Bronchial epithelial cell (primary cell): ENCODE results near the gene FGF18. TPM values are rescaled to one million over a fixed set of nuclear protein-coding genes. Genes with fewer than 3 reads are reported as not detected.

Experiments
- DNase-seq: peaks from one replicate; pipeline ENCODE4 v3.0.0-alpha.2; 2010; ENCODE audit warnings: low read depth
- FAIRE-seq: peaks from 2 replicates; lab custom pipeline; 2011; peaks lifted over from hg19 to GRCh38; lab: Jason Lieb, UNC
- H3K27me3 ChIP-seq: 2 replicates; pipeline ENCODE4 v1.5.1; 2011; ENCODE audit warnings: low read length; ENCODE audit not compliant: control insufficient read depth, insufficient read depth
- H3K36me3 ChIP-seq: 2 replicates; pipeline ENCODE4 v1.5.1; 2011; ENCODE audit warnings: low read length; ENCODE audit not compliant: control insufficient read depth, insufficient read depth
- H3K4me3 ChIP-seq: 2 replicates; pipeline ENCODE4 v1.5.1; 2011; ENCODE audit warnings: mild to moderate bottlenecking, low read depth, low read length, control low read depth
- CTCF ChIP-seq: IDR thresholded peaks from 2 replicates; pipeline ENCODE4 v1.5.1; 2011; ENCODE audit warnings: mild to moderate bottlenecking, moderate library complexity, low read length, control low read depth, inconsistent platforms; ENCODE audit not compliant: insufficient read depth, severe bottlenecking
- total RNA-seq: library from RNA; depleted of rRNA; stranded (reverse); fragments of >200 nt; gene quantifications from 2 replicates; pipeline ENCODE4 v1.2.1, GENCODE V29; 2014

Gene FGF18
- total RNA-seq, 1 donor from 2014 or later = not detected

GRCh38 chr5:171426266-171426665 lies 6.8 kb downstream of the FGF18 start:
- FAIRE-seq = no peak
- H3K27me3 ChIP-seq = peaks cover 6% of the 10 kb centered on the region
- no peaks in the 10 kb centered on the region for H3K36me3 ChIP-seq
- TF ChIP-seq CTCF = no peak
- DNase-seq = no peak
- H3K4me3 ChIP-seq = no peak overlapping the region

GRCh38 chr5:171426680-171427079 lies 7.2 kb downstream of the FGF18 start:
- H3K4me3 ChIP-seq = no peak overlapping the region
- peaks cover 2% of the 10 kb centered on the region for H3K27me3 ChIP-seq
- FAIRE-seq (no peak), DNase-seq (no peak)
- H3K36me3 ChIP-seq = no peaks in the 10 kb centered on the region
- TF ChIP-seq CTCF = no peak

GRCh38 chr5:171427318-171428167 lies 8.1 kb downstream of the FGF18 start:
- peaks cover 2% of the 10 kb centered on the region for H3K27me3 ChIP-seq
- no peaks in the 10 kb centered on the region for H3K36me3 ChIP-seq
- FAIRE-seq = peak; percentile 47
- DNase-seq = no peak
- no peak for TF ChIP-seq CTCF
- no peak overlapping the region for H3K4me3 ChIP-seq

GRCh38 chr5:171428168-171428696 lies 8.8 kb downstream of the FGF18 start:
- no peak for TF ChIP-seq CTCF
- H3K27me3 ChIP-seq = peaks cover 2% of the 10 kb centered on the region
- FAIRE-seq (peak; percentile 28), DNase-seq (no peak)
- H3K4me3 ChIP-seq = no peak overlapping the region
- H3K36me3 ChIP-seq = no peaks in the 10 kb centered on the region

GRCh38 chr5:171428809-171429542 lies 9.5 kb downstream of the FGF18 start:
- FAIRE-seq = no peak
- no peaks in the 10 kb centered on the region for H3K36me3 ChIP-seq
- no peak for DNase-seq
- peaks cover 2% of the 10 kb centered on the region for H3K27me3 ChIP-seq
- no peak for TF ChIP-seq CTCF
- no peak overlapping the region for H3K4me3 ChIP-seq
